Stimulated activated CD8-positive, alpha-beta memory T cell treated with anti-CD3 and anti-CD28 coated beads, Interleukin-7, amount 100 ng/mL, for 48 hours (primary cell): ENCODE measurements around the gene XPOT.

Experiments
- DNase-seq, 2 donors: peaks; one replicate each; pipeline ENCODE4 v3.0.0-alpha.2; 2020; ENCODE audit warnings: low read depth in 1 of 2; ENCODE audit errors: extremely low read depth in 1 of 2

Gene XPOT

DNA sequence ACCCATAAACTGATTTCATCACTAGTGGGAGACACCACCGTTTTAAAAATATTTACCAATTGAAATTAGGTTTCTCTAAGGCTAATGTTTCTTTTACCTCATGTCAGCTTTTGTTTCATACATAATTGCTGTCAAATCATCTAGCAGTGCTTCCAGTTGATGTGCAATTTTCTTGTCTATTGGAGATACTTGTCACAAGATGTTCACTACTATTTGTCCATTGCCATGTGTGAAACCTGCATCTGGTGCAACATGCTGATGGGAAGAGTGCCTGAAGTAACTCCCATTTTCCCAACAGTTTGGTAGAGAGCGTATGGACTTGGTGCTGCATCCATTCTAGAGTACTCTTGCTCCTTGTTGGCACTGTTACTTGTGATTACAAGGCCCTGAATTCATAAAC, 9.7 kb downstream of the XPOT start:
- no peak for DNase-seq

DNA sequence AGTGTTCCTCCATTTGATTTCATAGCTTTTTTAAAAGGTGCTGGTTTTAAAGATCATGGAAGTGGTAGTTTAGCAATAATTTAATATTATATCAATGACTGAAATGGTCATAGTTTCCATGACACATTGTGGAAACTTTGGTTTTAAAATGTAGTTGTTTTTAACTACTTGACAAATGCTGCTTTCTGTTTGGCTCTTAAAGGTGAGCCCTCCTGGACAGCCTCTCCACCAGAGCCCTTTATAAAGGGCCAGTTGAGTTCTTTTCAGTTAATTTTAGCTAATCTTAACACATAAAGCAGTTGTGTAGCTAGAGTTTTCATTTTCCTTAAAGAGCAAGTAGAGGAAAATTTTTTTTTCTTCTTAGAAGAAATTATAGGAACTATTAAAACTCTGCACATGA, 14.0 kb downstream of the XPOT start:
- no peak for DNase-seq

DNA sequence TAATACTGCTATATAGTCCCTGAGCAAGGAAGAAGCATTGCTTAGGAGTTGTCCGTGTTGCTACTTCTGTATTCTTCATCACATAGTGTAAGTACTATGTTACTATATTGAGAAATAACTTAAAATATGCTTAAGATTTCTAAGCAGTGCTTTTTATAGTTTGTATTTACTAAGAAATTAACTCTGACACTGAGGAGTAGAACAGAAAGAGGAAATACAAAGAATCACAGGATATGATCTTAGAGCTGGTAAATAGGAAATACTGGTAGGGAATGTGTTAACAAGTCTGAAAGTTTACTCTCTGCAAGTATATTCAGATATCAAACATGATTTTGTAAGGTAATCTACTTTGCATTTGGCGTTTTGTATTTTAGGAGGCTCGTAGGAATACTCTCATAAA, 15.5 kb downstream of the XPOT start:
- DNase-seq, result no peak

DNA sequence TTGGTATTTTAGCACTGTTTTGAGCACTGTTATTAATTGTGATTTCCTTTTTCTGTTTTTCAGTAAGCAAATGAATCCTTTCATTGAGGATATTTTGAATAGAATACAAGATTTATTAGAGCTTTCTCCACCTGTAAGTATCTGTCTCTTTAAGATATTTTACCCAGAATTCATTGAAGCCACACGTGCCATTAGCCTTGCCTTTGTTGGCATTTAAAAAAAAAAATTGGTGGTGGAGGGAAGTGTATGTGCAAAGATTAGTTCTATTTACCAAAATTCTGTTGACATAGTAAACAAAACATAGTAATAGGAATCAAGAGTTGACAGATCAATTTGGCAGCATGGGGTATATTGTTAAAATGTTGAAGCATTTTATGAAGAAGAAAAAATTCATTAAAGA, 23.8 kb downstream of the XPOT start:
- DNase-seq, result no peak

DNA sequence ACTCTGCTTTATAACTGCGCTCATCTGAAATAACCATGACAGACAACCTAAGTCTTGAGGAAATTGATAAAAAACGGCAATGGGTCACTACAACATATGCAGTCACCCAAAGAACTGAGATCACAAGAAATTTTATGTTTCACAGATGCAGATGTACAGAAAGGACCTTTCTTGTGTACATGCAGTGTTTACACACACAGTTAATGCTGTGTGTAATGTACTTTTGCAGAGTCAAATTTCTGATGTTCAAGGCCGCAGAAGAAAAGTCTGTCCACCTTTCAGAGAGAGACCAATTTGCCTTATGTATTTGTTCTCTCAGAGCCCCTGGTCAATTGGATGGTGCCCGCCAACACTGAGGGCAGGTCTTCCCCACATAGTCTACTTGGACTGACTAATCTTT, 24.8 kb downstream of the XPOT start:
- no peak for DNase-seq

DNA sequence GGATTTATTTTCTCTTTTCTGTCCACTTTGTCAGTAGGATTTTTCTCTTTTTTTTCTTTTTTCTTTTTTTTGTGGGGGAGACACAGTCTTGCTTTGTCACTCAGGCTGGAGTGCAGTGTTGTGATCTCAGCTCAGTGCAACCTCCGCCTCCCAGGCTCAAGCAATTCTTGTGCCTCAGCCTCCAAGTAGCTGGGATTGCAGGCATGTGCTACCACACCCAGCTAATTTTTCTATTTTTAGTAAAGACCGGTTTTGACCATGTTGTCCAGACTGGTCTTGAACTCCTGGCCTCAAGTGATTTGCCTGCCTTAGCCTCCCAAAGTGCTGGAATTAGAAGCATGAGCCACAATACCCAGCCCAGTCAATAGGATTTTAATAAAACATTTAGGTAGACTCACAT, 26.7 kb downstream of the XPOT start:
- DNase-seq, result no peak

DNA sequence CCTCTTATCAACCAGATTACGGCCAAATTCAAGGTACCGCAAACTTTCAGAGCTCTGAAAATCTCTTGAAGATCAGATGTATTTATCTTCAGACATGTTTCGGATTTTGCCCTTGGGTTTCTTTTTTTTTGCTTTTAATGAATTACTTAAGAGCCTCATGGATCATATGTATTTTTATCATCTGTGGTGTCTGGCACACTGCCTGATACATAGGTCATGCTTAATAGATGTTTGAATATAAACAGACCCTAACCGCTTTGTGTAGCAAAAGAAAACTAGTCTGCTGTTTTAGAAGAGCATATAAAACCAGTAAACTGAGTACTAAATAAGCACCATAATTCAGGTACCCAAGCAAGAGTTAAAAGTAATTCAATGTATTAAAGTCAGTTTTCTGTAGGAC, 27.6 kb downstream of the XPOT start:
- DNase-seq, result no peak

DNA sequence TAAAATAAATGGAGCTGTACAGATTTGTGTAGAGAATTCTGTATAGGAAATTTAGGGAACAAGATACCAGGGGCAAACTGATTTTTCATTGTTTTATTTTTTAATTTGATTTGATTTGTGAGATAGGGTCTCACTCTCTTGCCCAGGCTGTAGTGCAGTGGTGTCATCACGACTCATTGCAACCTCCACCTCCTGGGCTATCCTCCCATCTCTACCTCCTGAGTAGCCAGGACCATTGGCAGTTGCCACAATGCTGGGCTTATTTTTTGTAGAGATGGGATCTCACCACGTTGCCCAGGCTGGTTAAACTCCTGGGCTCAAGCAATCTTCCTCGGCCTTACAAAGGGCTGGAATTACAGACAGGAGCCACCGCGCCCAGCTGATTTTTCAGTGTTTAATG, 29.7 kb downstream of the XPOT start:
- DNase-seq, result no peak

DNA sequence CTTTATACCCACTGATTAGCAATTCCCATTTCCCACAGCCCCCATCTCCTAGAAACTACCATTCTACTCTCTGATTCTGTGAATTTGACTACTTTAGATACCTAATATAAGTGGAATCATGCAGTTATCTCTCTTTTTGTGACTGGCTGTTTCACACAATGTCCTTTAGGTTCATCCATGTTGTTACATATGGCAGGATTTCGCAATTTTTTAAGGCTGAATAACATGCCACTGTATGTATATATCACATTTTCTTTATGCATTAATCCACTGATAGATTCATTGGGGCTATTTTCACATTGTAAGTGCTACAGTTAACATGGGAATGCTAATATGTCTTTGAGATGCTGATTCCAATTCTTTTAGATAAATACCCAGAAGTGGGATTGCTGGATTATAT, 35.9 kb downstream of the XPOT start:
- DNase-seq, result no peak

DNA sequence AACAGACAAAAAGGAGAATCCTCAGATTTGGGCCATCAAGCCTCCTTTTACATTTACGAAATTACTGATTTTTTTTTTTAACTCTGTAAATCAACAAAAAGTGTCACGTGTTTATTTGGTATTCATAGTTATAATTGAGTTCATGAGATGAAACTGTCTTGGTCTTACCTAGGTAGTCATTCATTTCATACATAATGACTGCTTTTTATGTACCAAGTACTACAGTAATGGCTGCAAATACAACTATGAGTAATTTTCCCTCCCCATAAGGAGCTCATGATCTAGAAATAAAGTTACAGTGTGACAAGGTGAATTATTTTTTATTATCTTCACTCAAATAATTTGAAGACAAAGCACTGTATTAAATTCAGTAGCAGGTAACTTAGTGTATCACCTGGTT, 41.3 kb downstream of the XPOT start:
- no peak for DNase-seq

DNA sequence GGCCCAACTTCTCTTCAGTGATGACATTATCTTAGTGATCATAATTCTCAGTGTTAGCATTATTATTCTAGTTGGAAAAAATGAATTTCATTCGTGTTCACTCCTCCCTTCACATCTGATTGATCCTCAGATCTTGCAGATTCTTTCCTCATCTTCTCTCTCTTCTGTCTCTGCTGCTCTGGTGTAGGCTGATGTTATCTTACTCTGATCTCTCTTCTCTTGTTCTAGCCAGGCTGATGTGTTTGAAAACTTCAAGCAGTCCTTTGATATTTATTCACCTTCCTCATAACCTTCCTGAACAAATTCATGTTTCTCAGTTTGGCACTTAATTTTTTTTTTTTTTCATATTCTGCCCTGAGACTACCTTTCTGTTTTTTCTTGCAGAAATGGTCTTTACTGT, 42.1 kb downstream of the XPOT start:
- DNase-seq, result no peak

DNA sequence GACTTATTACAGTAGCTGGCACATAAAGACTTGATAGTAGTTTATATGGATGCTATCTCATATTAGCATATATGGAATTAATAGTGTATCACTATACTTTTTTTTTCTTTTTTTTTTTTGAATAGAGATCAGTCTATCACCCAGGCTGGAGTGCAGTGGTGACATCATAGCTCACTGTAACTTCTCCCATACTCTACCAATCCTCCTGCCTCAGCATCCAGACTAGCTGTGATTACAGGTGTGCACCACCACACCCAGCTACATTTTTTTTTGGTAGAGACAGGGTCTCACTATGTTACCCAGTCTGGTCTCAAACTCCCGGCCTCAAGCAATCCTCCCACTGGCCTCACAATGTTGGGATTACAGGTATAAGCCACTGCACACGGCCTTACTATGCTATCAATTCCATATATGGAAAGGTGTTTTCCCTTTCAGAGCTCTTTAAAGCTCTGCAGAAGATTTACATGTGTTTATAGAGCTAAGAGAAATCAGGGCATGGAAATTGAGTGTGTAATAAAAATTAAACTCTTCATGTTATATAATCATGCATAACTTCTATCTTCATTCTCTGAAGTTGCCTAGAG, 46.0 kb downstream of the XPOT start:
- DNase-seq, result no peak

DNA sequence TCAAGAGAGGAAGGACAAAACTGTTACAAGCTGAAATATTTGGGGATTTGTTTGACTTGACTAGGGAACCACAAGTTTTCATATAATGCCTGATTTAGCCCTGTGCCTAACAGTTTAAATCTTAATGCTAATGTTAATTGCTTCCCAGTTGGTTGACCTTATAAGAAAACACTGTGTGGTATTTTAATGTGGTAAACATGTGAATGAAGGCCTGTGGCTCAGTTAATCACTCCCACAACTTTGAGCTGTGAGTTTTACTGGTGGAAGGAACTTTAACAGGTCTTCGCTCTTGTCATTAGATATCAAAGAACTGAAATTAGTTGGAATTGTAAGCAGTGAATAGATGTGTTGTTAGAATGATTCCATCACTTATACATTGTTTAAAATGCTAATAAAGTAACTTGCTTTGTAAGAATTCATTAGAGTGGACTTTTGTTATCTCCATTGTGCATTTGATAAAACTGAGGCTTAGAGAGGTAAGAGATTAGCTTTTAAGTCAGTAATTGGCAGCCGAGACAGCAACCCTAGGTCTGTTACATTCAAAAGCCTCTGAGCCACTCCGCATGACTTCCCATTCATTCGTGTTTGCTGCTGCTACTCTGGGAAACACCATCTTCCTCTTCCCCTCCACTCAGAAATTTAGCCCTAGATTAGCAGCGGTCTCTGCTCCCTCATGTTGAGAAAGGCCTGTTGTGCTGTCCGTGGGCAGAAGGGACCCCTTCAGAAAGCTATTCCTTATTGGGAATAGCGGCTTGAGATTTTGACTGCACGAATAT, 46.7 kb downstream of the XPOT start:
- DNase-seq, result no peak

DNA sequence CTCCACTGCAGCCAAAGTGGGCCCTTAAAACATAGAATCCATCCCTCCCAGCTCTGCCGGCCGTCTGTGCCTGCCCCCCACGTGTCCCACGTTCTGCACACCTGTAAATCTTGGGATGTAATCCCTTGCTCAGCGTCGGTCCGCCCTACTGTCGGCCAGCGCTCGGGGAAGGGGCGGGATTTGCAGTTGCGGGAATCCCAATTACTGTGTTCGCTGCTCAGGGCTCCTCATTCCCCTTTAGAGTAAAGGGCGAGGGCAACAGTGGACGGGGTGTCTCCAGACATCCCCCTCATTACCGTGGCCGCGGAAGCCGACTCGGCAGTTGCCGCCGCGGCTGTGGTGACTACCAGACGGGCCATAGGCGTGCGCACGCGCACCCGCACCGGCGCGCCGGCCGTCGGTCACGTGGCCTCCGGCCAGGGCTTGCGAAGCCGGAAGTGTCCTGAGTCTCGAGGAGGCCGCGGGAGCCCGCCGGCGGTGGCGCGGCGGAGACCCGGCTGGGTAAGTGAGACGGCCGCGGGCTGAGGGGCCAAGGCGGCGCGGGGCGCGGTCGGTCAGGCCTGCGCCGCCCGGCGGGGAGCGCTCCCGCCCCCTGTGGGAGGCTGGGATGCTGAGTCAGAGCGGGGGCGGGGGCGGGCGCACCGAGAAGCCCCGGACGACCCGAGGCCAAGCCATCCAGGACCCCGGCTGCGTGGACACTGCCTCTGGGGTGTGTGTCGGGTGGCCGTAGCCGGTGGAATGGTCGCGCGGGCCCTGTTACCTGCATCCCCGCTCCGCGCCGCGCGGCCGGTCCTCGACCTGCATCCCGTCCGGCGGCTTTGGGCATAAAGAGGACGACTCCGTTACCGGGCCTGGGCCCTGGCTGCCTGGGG, 47.7 kb downstream of the XPOT start, which contains the start of gene TBK1:
Gene TBK1 (plus strand): TSS at position 434 of the 872 bp plus-strand sequence. CDS start 3,751 bp downstream, outside the sequence.
- peak; percentile 60 to 64 for DNase-seq

DNA sequence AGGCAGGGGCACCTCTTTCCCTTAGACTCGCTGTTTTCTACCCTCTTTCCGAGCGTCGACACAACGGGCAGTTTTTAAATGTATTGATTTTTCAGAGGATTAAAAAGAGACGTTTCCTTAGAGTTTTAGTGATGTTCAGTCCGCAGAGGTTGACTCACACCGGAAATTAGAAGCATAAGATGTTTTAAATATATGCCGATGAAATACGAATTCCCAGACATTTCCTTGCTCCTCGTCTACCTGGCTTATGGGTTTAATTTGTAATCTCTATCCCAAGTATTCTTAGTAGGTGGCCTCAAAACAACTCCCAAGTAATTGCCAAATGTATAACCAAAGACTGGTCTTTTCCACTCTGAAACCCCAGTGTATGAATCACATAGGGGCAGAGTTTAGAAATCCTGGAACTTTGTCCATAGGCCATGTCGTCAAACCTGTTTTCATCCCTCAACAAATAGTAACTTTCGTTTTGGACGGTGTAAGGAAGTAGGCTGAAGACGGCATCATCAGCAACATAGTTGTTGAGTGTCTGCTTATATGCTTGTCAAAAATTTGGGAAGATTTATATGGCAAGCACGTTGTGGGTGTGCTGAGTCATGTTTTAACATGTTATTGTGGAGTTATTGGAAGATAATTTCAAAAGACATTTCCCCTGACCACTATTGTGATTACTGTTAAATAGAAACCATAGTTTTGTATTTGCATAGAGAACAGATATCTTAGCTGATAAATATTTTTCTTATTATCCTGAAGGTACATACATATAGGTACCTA, 48.6 kb downstream of the XPOT start:
- no peak for DNase-seq

DNA sequence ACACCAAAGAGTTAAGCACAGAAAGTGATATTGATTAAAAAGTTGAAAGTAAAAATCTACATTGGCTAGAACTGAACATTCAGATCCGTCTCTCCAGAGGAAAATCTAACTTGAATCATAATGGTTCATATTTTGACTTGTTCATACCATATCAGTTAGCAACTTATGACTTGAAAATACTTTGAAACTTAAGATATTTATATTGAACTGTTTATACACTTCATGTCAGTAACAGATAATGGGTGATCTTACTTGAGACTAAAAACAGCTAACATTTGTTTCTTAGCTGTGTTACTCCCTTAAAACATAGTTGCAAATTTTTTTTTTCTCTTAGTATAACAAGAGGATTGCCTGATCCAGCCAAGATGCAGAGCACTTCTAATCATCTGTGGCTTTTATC, 51.3 kb downstream of the XPOT start:
- DNase-seq, result no peak

DNA sequence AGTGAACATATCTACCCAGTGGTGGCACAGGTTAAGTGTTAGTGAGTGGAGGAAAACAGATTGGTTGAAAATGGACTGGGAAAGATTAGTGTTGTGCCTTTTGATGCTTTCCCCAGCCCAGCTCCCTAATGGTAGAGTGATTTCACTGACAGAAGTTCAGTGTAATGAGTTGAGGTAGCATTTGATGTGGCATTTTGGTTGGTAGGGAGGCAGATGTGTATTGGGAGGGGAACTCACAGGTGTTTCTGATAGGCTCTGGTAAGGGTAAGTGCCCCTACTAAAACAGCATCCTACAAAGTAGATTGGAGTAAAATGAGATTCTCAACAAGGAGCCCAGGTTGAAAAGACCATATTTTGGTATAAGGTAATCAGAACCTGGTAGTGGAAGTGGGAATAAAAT, 51.9 kb downstream of the XPOT start:
- DNase-seq, result no peak

DNA sequence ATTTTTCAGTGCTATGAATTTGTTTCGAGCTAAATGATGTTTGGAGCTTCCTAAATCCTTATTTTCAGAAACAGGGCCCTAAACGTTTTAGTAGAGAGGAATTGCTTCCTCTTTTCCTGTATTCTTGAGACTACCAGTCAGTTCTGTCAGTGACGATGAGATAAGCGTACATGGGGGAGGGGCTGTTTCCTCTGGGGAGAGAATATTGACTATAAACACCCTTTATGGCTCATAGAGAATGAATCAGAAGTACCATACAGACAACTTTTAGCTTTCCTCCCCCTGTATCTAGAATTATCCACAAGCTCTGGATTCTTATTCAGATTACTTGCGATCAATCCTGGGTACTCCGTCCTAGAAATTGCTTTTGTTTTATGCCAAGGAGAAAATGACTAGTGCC, 52.8 kb downstream of the XPOT start:
- DNase-seq, result peak in 1 of 2 donors; percentile 21

DNA sequence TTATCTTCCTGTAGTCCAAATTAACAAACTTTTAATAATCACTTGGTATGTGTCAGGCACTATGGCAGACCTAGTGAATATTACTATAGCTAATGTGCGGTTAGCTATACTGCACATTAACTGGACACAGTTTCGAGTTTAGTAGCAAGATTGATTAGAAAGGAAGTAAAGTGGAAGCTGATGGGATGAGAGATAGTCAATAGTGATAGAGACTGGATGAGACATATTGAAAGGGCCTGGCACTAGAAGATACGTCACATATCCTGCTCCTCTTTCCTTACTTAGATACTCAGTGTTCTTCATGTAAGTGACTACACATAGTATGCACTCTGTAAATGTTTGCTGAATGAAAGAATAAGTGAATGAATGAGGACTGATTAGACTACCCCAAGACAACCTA, 53.3 kb downstream of the XPOT start:
- DNase-seq, result no peak

DNA sequence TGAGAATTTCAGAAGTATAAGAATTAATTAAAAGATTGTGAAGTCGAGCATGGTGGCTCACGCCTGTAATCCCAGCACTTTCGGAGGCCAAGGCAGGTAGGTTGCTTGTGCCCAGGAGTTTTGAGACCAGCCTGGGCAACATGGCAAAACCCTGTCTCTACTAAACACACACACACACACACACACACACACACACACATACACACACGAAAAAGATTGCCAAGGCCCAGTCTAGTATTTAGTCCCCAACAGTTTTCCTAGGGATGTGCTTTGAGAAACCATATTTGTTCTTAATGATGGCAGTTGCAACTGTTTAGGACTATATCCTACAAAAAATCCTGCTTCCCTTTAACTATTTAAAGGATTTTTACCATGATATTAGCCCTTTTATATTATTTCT, 53.7 kb downstream of the XPOT start:
- no peak for DNase-seq

DNA sequence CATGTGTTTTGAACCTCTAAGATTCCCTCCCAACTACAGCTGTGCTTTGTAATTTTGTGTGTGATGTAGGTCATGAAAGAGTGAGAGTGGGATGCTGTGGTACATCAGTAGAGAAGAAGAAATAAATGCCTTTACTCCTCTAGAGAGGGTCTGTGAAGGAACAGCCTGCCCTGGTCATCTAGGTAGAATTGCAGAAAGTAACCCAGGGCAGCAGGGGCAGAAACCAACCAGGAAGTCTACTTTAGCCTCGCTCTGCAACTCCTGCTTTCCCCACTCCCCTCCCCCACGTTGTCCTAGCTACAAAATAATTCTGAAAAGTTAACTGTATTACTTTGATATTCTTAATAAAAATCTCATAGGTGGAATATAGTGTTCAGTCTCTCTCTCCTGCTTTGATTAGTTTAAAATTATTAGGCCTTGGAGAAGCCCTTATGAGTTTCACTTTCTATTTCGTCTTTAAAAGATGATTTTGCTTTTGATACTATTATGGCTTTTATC, 55.3 kb downstream of the XPOT start:
- no peak for DNase-seq
